ENCODE results near the gene CNTNAP2. TPM values are rescaled to one million over a fixed set of nuclear protein-coding genes. Genes with fewer than 3 reads are reported as not detected.

Gene CNTNAP2
- total RNA-seq, 1 donor from 2014 or later, result not detected

- intact Hi-C loops (cut with micrococcal nuclease), result no loop called here
These were observed 1693.2 kb downstream of the CNTNAP2 start for GRCh38 chr7:147809786-147810185.

- intact Hi-C loops (cut with micrococcal nuclease), result no loop called here
These were observed 1693.7 kb downstream of the CNTNAP2 start for GRCh38 chr7:147810269-147810668.

DNA sequence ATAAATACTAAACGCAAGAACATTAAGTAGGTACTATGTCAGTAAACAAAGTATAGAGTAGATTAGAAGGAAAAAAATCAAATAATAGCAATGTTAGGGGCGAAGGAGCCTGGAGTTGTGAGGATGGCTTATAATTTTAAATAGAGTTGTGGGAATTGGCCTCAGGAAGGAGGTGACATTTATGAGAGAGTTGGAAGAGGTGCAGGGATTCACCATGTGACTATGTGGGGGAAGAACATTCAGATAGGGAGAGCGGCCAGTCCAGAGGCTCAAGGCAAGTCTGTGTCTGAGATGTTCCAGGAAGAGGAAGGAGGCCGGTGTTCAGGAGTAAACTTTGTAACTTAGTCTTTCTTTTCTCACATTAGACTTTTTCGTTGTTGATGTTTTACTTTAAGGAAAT is 1695.3 kb downstream of the CNTNAP2 start:
- intact Hi-C loops (cut with micrococcal nuclease), result no loop called here

GRCh38 chr7:147813316-147813715 is 1696.7 kb downstream of the CNTNAP2 start:
- intact Hi-C loops (cut with micrococcal nuclease), result no loop called here

DNA sequence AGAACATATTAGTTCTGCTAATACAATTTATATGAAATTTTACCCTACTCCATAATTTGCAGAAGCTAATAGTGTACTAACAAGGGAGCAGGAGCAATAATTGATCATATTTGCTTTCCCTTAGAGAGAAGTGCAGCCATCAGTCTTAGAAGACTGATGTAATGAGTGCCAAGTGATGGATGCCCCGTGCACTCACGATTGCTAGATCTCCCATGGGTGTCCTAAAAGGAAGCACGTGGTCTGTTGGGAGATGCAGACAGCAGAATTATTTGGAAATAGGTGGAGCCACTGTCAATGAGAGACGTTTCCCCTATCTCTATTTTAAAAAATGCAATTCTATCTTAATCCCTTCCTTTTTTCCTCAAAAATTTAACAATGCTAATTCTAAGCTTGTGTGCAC is 1701.7 kb downstream of the CNTNAP2 start:
- intact Hi-C loops (cut with micrococcal nuclease), result no loop called here

- intact Hi-C loops (cut with micrococcal nuclease), result no loop called here
These were observed 1708.1 kb downstream of the CNTNAP2 start for GRCh38 chr7:147824671-147825070.

- intact Hi-C loops (cut with micrococcal nuclease), result no loop called here
These were observed 1712.4 kb downstream of the CNTNAP2 start for GRCh38 chr7:147829016-147829415.

DNA sequence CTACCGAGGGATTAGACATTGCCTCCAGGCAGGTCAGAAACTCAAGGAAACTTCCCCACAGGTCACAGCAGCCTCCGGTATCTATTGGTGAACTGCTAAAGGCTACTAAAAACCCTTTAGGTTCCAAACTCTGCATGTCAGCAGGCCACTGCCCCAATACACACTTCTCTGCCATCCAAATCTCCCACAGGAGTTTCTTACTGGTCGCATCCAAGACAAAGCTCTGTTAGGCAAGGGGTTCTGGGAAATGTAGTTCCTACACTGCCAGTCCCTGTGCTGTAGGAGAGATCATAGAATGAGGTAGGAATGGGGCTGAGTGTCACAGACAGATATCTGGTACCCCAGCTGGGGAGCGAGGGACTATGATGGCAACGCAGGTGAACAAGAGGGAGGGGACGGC is 1717.0 kb downstream of the CNTNAP2 start:
- intact Hi-C loops (cut with micrococcal nuclease), result no loop called here

GRCh38 chr7:147833970-147834369 is 1717.4 kb downstream of the CNTNAP2 start:
- intact Hi-C loops (cut with micrococcal nuclease), result no loop called here

DNA sequence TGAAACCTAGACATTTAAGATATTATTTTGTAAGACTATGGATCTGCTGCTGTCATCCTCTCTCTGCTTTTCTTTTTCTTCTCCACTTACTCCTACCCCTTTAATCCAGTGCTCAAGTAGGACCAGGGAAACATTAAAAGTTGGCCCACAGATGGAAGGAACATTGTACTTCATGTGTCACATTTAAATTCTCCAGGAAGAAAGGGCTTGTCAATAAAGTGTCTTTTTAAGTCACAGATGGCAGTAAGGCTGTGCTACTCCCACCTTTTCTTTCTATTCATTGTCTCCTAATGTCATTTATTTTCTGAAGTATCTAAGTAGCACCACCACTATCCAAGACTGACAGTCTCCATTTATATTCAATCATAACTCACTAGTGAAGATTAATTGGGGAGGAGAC is 1736.2 kb downstream of the CNTNAP2 start:
- intact Hi-C loops (cut with micrococcal nuclease), result no loop called here

- intact Hi-C loops (cut with micrococcal nuclease), result no loop called here
These were observed 1740.8 kb downstream of the CNTNAP2 start for GRCh38 chr7:147857152-147858140.

DNA sequence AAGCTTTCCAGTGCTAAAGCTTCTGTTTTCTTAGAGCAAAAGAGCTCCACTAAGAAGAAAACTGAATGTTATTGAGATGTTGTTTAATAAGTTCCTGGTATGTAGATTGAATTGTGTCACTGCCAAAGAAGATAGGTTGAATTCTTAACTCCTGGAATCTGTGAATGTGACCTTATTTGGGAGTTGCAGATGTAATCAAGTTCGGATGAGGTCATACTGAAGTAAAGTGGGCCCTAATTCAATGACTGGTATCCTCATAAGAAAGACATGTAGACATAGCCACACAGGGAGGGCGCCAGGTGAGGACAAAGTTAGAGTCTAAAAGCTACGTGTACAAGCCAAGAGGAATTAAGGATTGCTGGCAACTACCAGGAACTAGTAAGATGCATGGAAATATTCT is 1741.8 kb downstream of the CNTNAP2 start:
- intact Hi-C loops (cut with micrococcal nuclease), result no loop called here

- intact Hi-C loops (cut with micrococcal nuclease), result no loop called here
These were observed 1742.4 kb downstream of the CNTNAP2 start for GRCh38 chr7:147859033-147859432.

DNA sequence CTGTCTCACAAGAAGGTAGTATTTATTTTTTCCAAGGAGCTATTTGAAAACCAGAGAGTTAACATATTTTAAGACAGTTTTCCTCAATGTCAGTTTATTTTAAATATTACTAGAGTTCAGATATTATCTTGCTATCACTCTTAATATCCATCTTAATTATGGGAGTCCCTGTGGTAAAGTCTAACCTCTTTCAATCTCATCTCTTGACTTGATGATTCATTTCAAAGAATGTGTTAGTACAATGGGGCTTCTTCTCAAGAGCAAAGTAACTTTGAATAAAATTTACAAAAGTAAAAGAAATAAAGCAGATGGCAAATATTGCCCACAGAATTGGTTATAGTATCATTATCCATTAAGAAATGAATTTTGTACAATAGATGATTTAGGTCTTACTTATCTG is 1742.9 kb downstream of the CNTNAP2 start:
- intact Hi-C loops (cut with micrococcal nuclease), result no loop called here

GRCh38 chr7:147861058-147861716 is 1744.6 kb downstream of the CNTNAP2 start:
- intact Hi-C loops (cut with micrococcal nuclease), result no loop called here

GRCh38 chr7:147861945-147862344 is 1745.3 kb downstream of the CNTNAP2 start:
- intact Hi-C loops (cut with micrococcal nuclease), result no loop called here

- intact Hi-C loops (cut with micrococcal nuclease), result no loop called here
These were observed 1752.9 kb downstream of the CNTNAP2 start for GRCh38 chr7:147869456-147869855.

DNA sequence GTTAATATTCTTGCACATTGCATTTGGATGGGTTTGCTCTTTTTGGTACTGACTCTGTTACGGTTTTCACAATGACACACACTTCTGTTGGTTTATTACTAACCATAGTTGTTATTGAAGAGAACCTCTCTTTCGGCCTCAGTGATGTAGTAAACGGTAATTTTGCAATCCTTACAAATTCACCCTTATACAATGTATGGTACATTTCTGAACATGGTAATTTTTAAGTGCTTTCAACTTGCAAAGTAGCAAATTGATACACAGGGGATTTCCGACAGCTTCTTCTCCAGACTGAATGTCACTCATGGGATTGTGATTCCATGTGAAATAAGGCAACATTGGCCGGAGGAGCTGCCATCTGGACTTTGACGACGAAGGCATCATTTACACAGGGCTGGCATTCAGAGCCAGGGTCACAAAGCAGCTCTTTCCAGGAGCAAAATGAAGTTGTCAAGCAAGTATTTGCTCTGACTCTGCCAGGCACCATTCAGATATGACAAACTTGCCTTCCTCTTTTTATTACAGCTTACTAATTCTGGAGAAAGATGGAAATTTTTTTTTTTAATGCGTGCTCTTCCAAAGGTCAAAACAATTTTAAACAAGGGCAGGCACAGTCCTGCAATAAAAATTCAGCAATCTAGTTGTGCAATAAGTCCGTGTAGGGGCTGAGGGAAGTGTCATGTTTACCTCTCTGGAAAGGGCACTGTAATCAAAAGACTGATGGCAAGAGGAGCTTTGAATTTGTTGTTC is 1762.5 kb downstream of the CNTNAP2 start:
- intact Hi-C loops (cut with micrococcal nuclease), result no loop called here

- intact Hi-C loops (cut with micrococcal nuclease), result no loop called here
These were observed 1769.3 kb downstream of the CNTNAP2 start for GRCh38 chr7:147885869-147886268.

GRCh38 chr7:147894271-147894670 is 1777.7 kb downstream of the CNTNAP2 start:
- intact Hi-C loops (cut with micrococcal nuclease), result no loop called here

DNA sequence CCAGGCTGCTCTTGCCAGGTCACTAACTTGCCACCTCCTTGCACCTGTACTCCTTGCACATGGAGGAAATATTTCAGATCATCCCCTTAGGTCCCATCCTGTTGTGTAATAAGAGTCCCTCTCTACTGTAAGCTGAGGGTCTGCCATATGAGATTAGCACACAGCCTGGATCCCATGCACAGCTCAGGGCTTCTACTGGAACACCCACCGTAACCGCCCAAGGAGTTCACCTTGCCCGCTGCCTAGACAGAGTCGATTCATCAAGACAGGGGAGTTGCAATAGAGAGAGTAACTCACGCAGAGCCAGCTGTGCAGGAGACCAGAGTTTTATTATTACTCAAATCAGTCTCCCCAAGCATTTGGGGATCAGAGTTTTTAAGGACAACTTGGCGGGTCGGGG is 1779.5 kb downstream of the CNTNAP2 start:
- intact Hi-C loops (cut with micrococcal nuclease), result no loop called here

Measured in T-helper 1 cell treated with Interleukin-12 subunit alpha and Interleukin-12 subunit beta and Interleukin-4 antibody, amounts not matched to agents 30 ng/mL and 1 ng/mL, for 36 hours (primary cell).